HS-27A (cell line): ENCODE measurements around the gene EQTN.
A peak's percentile ranks its signal among the peaks of the same experiment; 100 is the strongest.

ENCODE experiments used
- DNase-seq: peaks from one replicate; pipeline ENCODE4 v3.0.0-alpha.2; 2012; ENCODE audit warnings: low read depth, missing footprints

The EQTN gene

GRCh38 chr9:27297050-27297449, at the start of gene EQTN:
Gene EQTN (minus strand): TSS chr9:27297150. CDS start chr9:27297055, 95 bp downstream.
- DNase-seq: no peak

- no peak for DNase-seq
These were observed 47.8 kb upstream of the EQTN start for GRCh38 chr9:27344776-27345175.

- no peak for DNase-seq
These were observed 44.8 kb upstream of the EQTN start for GRCh38 chr9:27341545-27342294.

- DNase-seq: no peak
These were observed 44.1 kb upstream of the EQTN start for GRCh38 chr9:27340961-27341511.

- DNase-seq: no peak
These were observed 43.3 kb upstream of the EQTN start for GRCh38 chr9:27340285-27340674.

GRCh38 chr9:27339661-27340284, 42.8 kb upstream of the EQTN start:
- no peak for DNase-seq

- no peak for DNase-seq
These were observed 41.6 kb upstream of the EQTN start for GRCh38 chr9:27338527-27338903.

GRCh38 chr9:27337833-27338526, 41.0 kb upstream of the EQTN start:
- no peak for DNase-seq

GRCh38 chr9:27337236-27337635, 40.3 kb upstream of the EQTN start:
- no peak for DNase-seq

GRCh38 chr9:27336829-27337228, 39.9 kb upstream of the EQTN start:
- no peak for DNase-seq

GRCh38 chr9:27336126-27336525, 39.2 kb upstream of the EQTN start:
- no peak for DNase-seq

- no peak for DNase-seq
These were observed 38.1 kb upstream of the EQTN start for GRCh38 chr9:27335075-27335474.

GRCh38 chr9:27333241-27334052, 36.5 kb upstream of the EQTN start:
- DNase-seq: peak; percentile 45

- DNase-seq: no peak
These were observed 34.4 kb upstream of the EQTN start for GRCh38 chr9:27331393-27331792.

GRCh38 chr9:27329291-27329690, 32.3 kb upstream of the EQTN start:
- DNase-seq: no peak

GRCh38 chr9:27328483-27328882, 31.5 kb upstream of the EQTN start:
- no peak for DNase-seq

- no peak for DNase-seq
These were observed 14.2 kb upstream of the EQTN start for GRCh38 chr9:27311184-27311583.

GRCh38 chr9:27310582-27310981, 13.6 kb upstream of the EQTN start:
- no peak for DNase-seq

- no peak for DNase-seq
These were observed 11.9 kb upstream of the EQTN start for GRCh38 chr9:27308691-27309390.

- no peak for DNase-seq
These were observed 7.6 kb upstream of the EQTN start for GRCh38 chr9:27304521-27304920.

GRCh38 chr9:27303219-27303618, 6.3 kb upstream of the EQTN start:
- no peak for DNase-seq
